Measurements from ENCODE around the gene RIPOR3. TPM values are rescaled to one million over a fixed set of nuclear protein-coding genes. Genes with fewer than 3 reads are reported as not detected.

RIPOR3 gene
- polyA plus RNA-seq, 1 of the 3 experiments (the other 2 are of a cell fraction): 1.2 TPM

- H3K79me2 ChIP-seq (ENCODE audit: insufficient read depth): no peaks in the 10 kb centered on the region
- no peak overlapping the region for H3K4me3 ChIP-seq (ENCODE audit: low read depth in 2 of 2, low read length in 1 of 2)
- peaks cover 18 to 28% of the 10 kb centered on the region in 2 experiments for H3K4me1 ChIP-seq (ENCODE audit: control insufficient read depth in 1 of 2, insufficient read depth in 2 of 2, low read depth in 1 of 2, low read length in 1 of 2)
- no peak for DNase-seq
- no peaks in the 10 kb centered on the region for H3K9me2 ChIP-seq
- TF ChIP-seq GABPA (IDR thresholded peaks at IDR 0.05; ENCODE audit: low read depth) (no peak), NFIC (IDR thresholded peaks at IDR 0.05; ENCODE audit: borderline replicate concordance) (no peak), YY1 (IDR thresholded peaks at IDR 0.05; ENCODE audit: low read depth) (no peak), MAX (IDR thresholded peaks at IDR 0.05; ENCODE audit: low read depth) (no peak), FOXJ3 (CRISPR knock-in tag; IDR thresholded peaks at IDR 0.05) (no peak)
- no peaks in the 10 kb centered on the region for H3F3A ChIP-seq (replicated peaks; ENCODE audit: insufficient read depth)
- H4K20me1 ChIP-seq (ENCODE audit: insufficient read depth): no peaks in the 10 kb centered on the region
- no peak overlapping the region for H3K4me2 ChIP-seq
- H3K9ac ChIP-seq: no peak overlapping the region
- ChIA-PET CTCF (interaction anchor here (1.0 kb wide), 1 partner anchor 19 kb away, joined by 3 read pairs; no protein-coding TSS in a partner anchor), POLR2A (no interaction called here)
- no peak overlapping the region for H2AFZ ChIP-seq (ENCODE audit: low read depth)
- no peaks in the 10 kb centered on the region for H3K9me3 ChIP-seq
- no peaks in the 10 kb centered on the region for H3K27me3 ChIP-seq (ENCODE audit: insufficient read depth)
- WGBS (ENCODE audit: low lambda C conversion rate): 86% methylated on average over 9 of the region's 9 CpGs
- H3K27ac ChIP-seq (ENCODE audit: low read depth in 2 of 2, low read length in 1 of 2): no peak overlapping the region
- no peaks in the 10 kb centered on the region for H3K36me3 ChIP-seq (replicated peaks in 1 of 2; ENCODE audit: control insufficient read depth in 1 of 2, insufficient read depth in 2 of 2, low read length in 1 of 2)
Observed at GRCh38 chr20:50694379-50695134, 3.2 kb upstream of the RIPOR3 start.

- Histone ChIP-seq H4K20me1 (ENCODE audit: insufficient read depth) (no peaks in the 10 kb centered on the region), H3K27me3 (ENCODE audit: insufficient read depth) (no peaks in the 10 kb centered on the region), H3F3A (replicated peaks; ENCODE audit: insufficient read depth) (no peaks in the 10 kb centered on the region), H3K9ac (no peak overlapping the region), H2AFZ (ENCODE audit: low read depth) (no peak overlapping the region), H3K4me2 (no peak overlapping the region), H3K27ac (ENCODE audit: low read depth in 2 of 2, low read length in 1 of 2) (no peak overlapping the region), H3K9me2 (no peaks in the 10 kb centered on the region), H3K4me3 (ENCODE audit: low read depth in 2 of 2, low read length in 1 of 2) (no peak overlapping the region), H3K4me1 (ENCODE audit: control insufficient read depth in 1 of 2, insufficient read depth in 2 of 2, low read depth in 1 of 2, low read length in 1 of 2) (peaks cover 18 to 30% of the 10 kb centered on the region in 2 experiments), H3K9me3 (no peaks in the 10 kb centered on the region), H3K79me2 (ENCODE audit: insufficient read depth) (no peaks in the 10 kb centered on the region), H3K36me3 (replicated peaks in 1 of 2; ENCODE audit: control insufficient read depth in 1 of 2, insufficient read depth in 2 of 2, low read length in 1 of 2) (no peaks in the 10 kb centered on the region)
- ChIA-PET POLR2A (no interaction called here), CTCF (interaction anchor here (1.0 to 2.6 kb wide), 3 partner anchors 29 to 117 kb away, joined by 3 to 10 read pairs (median 7); no protein-coding TSS in a partner anchor)
- TF ChIP-seq JUND (IDR thresholded peaks at IDR 0.05) (no peak), TEAD4 (IDR thresholded peaks at IDR 0.05; ENCODE audit: borderline replicate concordance, insufficient read depth) (no peak), MAX (IDR thresholded peaks at IDR 0.05; ENCODE audit: low read depth) (no peak), YY1 (IDR thresholded peaks at IDR 0.05; ENCODE audit: low read depth) (no peak), RAD21 (IDR thresholded peaks at IDR 0.05; ENCODE audit: low read length) (no peak), POLR2AphosphoS5 (IDR thresholded peaks at IDR 0.05; ENCODE audit: low read depth, low read length) (no peak), MXI1 (IDR thresholded peaks at IDR 0.05; ENCODE audit: low read depth, low read length) (no peak), FOXM1 (IDR thresholded peaks at IDR 0.05; ENCODE audit: low read depth) (no peak), EP300 (IDR thresholded peaks at IDR 0.05; ENCODE audit: borderline replicate concordance in 1 of 2, low read depth in 1 of 2, low read length in 1 of 2) (no peak), EZH2phosphoT487 (IDR thresholded peaks at IDR 0.05; ENCODE audit: borderline replicate concordance, low read depth) (no peak), FOSL2 (IDR thresholded peaks at IDR 0.05; ENCODE audit: borderline replicate concordance, low read depth) (no peak), SIN3A (IDR thresholded peaks at IDR 0.05; ENCODE audit: borderline replicate concordance, low read depth, low read length) (no peak), USF2 (IDR thresholded peaks at IDR 0.05; ENCODE audit: borderline replicate concordance, low read depth, low read length) (no peak), TAF1 (IDR thresholded peaks at IDR 0.05; ENCODE audit: borderline replicate concordance, low read depth, low read length) (no peak), ELF1 (IDR thresholded peaks at IDR 0.05) (no peak), RFX5 (IDR thresholded peaks at IDR 0.05; ENCODE audit: low read length) (no peak), GATA2 (CRISPR knock-in tag; IDR thresholded peaks at IDR 0.05) (no peak), FOXJ3 (CRISPR knock-in tag; IDR thresholded peaks at IDR 0.05) (no peak)
- TF ChIP-seq, protein P1, sequence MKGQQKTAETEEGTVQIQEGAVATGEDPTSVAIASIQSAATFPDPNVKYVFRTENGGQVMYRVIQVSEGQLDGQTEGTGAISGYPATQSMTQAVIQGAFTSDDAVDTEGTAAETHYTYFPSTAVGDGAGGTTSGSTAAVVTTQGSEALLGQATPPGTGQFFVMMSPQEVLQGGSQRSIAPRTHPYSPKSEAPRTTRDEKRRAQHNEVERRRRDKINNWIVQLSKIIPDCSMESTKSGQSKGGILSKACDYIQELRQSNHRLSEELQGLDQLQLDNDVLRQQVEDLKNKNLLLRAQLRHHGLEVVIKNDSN (IDR thresholded peaks at IDR 0.05; ENCODE audit: borderline replicate concordance, low read depth): no peak
- TF ChIP-seq, protein P2, sequence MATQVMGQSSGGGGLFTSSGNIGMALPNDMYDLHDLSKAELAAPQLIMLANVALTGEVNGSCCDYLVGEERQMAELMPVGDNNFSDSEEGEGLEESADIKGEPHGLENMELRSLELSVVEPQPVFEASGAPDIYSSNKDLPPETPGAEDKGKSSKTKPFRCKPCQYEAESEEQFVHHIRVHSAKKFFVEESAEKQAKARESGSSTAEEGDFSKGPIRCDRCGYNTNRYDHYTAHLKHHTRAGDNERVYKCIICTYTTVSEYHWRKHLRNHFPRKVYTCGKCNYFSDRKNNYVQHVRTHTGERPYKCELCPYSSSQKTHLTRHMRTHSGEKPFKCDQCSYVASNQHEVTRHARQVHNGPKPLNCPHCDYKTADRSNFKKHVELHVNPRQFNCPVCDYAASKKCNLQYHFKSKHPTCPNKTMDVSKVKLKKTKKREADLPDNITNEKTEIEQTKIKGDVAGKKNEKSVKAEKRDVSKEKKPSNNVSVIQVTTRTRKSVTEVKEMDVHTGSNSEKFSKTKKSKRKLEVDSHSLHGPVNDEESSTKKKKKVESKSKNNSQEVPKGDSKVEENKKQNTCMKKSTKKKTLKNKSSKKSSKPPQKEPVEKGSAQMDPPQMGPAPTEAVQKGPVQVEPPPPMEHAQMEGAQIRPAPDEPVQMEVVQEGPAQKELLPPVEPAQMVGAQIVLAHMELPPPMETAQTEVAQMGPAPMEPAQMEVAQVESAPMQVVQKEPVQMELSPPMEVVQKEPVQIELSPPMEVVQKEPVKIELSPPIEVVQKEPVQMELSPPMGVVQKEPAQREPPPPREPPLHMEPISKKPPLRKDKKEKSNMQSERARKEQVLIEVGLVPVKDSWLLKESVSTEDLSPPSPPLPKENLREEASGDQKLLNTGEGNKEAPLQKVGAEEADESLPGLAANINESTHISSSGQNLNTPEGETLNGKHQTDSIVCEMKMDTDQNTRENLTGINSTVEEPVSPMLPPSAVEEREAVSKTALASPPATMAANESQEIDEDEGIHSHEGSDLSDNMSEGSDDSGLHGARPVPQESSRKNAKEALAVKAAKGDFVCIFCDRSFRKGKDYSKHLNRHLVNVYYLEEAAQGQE (IDR thresholded peaks at IDR 0.05; ENCODE audit: low read depth, low read length): no peak
- 90% methylated on average over 1 of the region's 1 CpG for WGBS (ENCODE audit: low lambda C conversion rate)
- DNase-seq: no peak
Observed at GRCh38 chr20:50693001-50693400, 1.7 kb upstream of the RIPOR3 start.

Data from SK-N-SH (cell line).